Activated gamma-delta T cell treated with anti-CD3 and anti-CD28 coated beads, Interleukin-2, amount 50 U/mL, for 16 hours (primary cell): ENCODE results near the gene TCF7L2.

Source experiments
- DNase-seq: peaks from one replicate; pipeline ENCODE4 v3.0.0-alpha.2; 2020; ENCODE audit warnings: low read depth

Gene TCF7L2

DNA sequence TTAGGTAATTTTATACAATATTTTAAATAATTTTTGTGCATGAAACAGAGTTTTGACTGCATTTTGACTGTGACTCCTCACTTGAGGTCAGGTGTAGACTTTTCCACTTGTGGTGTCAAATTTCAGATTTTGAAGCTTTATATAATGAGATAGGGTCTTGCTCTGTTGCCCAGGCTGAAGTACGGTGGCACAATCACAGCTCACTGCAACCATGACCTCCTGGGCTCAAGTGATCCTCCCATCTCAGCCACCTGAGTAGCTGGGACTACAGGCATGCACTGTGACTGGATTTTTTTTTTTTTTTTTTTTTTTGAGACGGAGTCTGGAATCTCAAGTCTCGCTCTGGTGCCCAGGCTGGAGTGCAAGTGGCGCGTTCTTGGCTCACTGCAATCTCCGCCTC lies 74.9 kb downstream of the TCF7L2 start:
- no peak for DNase-seq

DNA sequence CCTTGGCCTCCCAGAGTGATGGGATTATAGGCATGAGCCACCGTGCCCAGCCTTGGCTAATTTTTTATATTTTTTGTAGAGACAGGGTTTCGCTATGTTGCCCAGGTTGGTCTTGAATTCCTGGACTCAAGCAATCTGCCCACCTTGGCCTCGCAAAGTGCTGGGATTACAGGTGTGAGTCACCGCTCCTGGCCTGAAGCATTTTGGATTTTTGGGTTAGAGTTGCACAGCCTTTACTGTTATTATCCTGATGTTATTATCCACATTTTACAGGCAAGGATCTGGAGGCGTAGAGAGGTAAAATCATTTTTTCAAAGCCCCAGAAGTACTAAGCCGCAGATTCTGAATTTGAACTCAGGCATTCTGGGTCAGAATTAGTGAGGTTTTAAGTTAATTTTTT lies 75.4 kb downstream of the TCF7L2 start:
- no peak for DNase-seq

DNA sequence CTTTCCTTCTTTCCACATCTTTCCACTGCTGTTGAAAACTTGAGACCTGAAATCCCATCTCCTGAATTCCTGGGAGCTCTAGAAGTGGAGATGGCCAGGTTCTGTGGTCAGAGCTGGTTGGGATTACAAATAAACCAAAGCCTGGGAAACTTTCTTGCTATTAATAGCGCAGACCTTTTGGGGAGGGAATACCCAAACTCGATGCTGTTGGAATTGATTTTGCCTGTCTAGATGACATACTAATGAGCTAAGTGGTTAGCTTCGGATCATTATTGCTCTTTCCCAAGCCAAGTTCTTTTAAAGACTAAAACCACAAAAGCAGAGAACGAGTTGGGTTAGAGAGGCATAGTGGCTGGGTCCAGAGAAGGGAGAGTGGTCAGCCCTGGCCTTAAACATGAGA lies 76.6 kb downstream of the TCF7L2 start:
- DNase-seq, result no peak

DNA sequence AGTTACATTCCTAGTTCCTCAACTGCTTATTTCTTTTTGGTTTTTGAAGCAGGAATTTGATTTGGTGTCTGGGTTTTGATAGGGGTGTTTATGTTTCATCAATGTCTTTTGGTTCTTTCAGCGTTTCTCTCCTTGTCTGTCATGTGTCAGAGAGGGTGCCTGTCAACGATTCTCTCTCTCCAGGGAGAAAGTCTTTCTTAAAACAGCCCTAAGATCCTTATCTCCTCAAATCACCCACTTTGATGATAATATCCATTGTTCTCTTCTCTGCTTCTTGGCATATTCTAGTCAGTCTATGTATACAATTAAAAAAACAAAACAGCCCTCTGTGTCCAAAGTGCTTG lies 77.2 kb downstream of the TCF7L2 start:
- DNase-seq, result no peak

DNA sequence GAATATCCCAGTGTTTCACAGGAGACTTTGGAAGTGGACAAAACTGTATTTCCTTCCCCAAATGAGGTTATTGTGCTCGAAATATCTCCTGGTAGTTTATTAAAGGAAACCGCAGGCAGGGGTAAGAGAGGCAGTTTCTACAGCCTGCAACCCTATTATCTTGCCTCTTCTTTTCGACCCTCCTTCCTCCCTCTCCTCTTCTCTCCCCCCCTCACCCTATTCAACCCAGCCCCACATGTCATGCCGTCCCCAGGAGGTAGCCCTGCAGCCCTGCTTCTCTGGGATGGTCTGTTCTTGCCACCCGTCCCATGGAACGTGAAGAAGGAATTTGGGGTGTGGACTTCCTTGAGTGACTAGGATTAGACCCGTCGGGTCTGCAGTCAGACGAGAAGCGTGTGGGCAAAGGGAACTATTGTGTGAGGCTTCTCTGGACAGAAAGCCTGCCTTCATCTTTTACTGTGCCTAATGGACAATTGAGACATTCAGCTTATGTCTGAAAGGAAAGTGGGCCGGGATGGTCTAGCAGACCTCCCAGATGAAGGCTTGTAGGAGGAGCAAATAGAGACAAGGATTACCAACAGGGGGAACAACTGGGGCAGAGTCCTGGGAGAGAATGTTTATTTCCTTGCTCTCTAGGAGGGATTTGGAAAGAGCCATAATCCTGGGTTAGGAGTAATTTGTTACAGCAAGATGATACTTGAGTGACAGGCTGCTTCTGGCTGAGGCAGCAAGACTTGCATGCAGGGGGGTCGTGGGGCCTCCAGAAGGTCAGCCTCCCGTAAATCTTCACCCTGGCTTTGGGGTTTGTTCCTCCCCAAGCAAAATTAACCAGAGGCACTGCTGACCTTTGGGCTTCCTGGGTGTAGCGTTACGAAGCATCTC lies 77.8 kb downstream of the TCF7L2 start:
- no peak for DNase-seq

DNA sequence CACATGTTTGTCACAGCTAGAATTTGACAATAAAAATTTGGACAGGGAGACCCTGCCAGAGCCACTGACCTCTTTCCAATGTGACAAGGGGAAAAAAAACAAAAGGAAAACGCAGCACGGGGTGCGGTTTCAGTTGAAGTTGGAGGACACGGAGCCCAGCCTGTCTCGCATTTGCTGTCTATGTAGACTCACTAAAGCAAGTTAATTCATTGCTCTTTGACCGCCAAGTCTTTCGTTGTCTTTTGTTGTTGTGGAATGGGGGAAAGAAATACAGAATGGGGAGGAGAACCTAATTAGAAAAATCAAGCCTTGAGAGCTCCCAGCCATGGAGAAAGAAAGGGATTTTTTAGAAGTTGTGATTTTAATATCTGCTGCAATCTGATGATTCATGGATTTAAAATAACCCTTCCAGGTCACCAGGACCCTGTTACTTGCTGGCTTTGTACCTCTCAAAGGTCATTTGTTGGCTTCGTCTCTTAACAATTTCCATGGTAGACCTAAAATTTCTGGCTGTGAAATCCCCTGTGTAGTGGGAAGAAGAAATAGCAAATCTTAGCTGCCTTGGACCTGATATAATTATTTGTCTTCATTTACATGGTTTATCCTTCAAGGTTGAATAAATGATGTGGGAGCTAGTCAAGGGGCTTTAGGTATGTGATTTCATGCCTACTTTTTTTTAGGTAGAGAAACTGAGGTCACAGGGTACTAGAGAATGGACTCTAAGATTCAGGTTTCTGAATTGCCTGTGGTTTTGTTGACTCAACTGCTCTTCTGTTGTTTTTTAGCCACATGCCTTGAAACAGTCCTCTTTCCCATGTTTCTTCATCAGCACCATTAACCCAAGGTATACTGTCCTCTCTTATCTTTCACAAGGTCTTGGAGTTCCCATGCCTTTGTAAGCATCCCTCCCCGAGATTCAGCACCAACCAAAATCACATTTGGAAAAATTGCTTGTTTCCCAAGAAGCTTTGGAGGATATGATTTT lies 78.7 kb downstream of the TCF7L2 start:
- no peak for DNase-seq

DNA sequence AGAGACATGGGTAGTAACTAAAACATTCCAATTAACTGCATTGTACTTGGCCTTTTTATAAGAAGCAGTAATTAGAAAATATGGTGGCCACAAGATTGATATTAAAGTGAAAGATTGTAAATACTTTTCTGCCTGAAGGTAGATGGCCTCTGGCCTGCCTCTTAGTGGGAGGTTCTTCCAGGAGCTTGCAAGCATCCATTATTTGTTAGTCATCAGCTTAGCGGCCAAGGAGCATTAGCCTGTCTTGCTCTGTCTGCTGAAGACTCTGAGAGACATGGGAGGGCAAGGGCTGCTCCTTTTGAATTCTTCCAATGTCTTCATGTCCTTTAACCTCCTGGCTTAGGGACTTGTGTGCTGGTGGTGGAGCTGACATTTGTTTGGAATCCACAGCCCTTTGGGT lies 80.4 kb downstream of the TCF7L2 start:
- DNase-seq, result no peak

DNA sequence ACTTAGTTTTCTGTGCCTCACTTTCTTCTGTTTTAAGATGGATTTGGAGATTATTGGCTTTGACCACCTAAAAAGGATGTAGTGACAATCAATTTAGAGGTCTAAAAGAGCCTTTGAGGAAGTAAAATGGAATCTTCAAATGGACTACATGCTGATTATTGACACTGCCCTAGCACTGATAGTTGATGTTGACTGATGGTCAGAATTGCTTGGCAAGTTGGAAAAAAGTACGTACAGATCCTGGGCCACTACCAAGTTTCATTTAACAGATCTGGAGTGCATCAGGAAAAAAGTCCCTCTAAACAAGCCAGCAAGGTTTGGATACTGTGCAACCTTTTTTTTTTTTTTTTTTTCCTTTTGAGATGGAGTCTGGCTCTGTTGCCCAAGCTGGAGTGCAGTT lies 81.1 kb downstream of the TCF7L2 start:
- DNase-seq, result no peak

DNA sequence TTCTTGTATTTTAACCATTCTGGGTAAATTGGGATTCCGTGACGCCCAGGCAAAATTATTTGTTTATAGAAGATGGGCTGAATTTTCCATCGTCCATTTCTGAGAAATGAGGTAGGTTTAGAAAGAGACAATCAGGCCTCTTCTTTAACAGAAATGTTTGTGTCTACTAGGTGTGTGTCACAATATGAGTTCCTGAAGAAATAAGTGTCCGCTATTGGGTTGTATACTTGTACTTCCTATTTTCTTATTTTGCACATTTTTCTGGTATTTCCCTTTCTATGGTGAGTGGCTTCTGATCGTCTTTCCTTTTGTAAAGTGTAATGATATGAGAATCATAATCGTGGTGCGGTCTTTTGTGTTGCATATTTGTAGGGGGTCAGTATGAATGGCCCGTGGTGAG lies 83.9 kb downstream of the TCF7L2 start:
- no peak for DNase-seq

DNA sequence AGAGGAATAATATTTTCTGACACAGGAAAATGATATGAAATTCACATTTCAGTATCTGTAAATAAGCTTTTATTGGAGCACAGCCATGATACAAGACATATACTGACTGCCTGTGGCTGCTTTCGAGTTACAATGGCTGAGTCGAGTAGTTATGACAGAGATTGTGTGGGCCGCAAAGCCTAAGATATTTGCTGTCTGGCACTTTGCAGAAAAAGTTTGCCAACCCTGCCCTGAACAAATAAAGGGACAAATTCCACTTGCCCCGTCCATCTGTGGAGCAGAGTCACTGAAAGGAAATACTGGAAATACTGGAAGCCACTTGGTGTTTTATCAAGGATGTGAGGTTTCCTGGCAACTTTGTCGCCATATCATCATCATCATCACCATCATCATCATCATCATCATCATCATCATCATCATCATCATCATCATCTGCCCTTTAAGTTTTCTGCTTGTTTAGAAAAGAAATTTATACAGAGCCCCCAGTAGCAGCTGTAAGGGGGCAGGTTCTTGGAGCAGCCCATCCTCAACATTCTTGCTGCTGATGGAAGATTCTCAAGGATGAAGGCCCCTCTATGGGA lies 85.8 kb downstream of the TCF7L2 start:
- no peak for DNase-seq

DNA sequence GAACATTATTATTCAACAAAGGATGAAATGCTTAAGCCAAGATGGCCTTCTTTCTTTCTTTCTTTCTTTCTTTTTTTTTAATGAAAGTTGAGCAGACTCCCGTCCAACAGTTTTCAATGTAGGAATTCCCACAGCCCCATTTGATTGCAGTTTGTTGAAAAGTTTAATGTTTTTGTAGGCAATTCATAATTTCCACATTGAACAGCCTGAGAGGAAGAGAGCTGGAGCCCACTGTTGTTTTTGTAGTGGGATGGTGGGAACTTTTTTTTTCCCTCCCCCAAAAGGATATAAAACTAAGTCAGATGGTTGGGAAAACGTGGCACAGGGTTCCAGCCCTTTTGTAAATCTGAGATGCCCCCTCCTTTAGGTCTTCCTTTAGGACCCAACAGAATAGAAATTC lies 86.6 kb downstream of the TCF7L2 start:
- no peak for DNase-seq

DNA sequence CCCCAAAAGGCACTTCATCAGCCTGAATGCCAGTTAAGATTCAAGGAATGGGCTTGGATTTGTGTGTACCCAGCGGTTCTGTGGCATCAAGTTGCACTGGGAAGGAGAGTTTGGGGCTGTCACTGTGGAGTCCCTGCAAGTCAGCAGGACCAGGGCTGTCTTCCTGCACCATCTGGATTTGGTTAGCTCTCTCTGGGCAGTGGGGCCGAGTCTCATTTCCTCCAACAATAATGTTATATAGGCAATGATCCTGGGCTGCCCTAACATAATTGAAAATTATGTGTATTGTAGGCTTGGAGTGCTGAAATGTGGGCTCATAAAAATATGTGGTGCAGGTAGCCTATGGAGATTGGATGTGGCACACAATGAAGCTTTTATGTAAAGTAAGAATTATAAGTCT lies 87.2 kb downstream of the TCF7L2 start:
- DNase-seq, result no peak

DNA sequence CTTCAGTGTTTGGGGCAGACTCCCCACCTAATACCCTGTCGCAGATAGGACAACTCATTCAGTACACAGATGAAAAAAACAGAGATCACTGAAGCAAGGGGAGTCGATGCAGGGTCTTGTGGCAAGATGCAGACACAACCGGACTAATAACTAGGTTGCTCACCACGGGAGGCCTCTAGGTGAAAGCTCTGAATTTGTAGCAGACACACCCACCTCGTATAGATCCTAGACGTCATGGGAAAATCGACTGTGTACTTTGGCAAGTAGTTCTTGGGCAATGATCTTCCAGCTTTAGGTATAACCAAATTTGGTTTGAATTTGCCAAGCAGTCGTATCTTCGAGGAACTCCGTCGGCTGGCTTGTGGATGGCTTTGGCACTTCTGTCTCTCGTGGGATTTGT lies 88.1 kb downstream of the TCF7L2 start:
- DNase-seq, result no peak

DNA sequence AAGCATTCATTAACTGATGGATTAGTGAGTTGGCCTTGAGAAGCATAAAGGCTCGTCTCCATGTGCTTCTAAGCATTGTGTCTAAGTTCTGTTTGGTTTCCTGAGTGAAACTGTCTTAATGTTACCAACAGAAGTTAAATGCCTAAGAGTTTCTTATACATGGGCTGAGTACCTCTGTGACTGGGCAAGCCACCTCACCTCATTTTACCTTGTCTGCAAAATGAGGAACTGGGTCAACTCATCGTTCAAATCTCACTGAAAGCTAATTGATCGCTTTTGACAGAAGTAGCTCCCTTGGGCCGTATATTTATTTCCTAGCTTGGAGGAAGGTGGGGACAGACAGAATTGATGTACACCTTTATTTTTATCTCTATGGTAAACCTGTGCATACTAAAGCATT lies 88.9 kb downstream of the TCF7L2 start:
- DNase-seq, result no peak

DNA sequence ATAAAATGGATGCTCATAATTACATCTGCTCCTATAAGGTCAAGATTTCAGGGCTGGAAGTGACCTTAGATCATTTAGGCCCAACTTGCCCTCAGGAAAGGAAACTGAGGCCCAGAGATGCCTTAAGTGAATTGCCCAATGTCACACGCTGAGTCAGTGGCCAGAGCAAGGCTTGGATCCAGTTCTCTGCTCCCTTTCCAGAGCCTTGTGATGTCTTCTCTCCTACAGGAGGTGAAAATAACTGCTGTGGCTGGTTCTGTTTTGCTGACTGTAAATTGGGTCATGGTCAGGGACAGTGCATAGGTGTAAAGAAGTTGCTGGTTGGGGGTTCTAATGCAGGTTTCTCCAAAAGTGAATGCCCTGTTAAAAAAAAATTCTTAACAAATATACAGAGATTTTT lies 91.3 kb downstream of the TCF7L2 start:
- DNase-seq, result no peak

DNA sequence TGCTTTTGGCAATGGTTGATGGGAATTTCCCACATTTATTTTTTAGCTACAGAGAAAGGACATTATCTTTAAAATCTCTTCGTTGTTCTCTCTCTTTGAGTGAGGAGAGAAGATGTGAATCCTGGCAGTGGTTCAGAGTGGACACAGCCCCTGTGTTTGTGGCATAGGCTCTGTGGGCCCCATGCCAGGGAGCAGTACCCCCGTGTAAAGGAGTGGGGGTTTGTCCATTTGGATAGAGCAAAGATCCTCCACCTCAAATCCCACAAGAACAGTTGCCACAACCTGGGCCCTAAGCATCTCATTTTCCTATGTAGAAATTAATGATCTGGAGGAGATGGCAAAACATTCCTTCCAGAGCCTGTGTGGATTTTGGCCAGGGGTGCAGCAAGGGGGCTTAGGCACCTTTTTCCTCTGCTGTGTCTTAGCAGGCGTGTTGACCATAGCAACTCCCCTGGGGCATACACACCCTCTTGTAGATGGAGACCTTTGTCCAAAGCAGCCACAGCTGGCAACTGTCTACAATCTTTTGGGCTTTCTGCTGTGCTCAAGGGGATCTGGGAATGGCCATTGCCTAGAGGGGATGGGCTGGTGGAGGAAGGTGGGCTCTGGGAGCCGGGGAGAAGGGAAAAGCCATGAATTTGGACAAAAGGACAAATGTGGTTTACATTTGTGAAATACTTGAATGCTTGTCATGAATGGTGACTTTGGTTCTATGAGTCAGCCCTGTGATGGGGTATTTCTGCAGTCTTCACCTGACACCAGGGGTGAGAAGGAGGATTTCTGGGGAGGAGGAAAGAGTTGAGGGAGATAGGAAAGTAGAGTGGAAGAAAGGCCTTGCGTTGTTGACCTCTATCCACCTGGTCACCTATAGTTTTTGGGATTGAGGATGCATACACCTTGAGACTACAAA lies 92.0 kb downstream of the TCF7L2 start:
- DNase-seq, result no peak

DNA sequence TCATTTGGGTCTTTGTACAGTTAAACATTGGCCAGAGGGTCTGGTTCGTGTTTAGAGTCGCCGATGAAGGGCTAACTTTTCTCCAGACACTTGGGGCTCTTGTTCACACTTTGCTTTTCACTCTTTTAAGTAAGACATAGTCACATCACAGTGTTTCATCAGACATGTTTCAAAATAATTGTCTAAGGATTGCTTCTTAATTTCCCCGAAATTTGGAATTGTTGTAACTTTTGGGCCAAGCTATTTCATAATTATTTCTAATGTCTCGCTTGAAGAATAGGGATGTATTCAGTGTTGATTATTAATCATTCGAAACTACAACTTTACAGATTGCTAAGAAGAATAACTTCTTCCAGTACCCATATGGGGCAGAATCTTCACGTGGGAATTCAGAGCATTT lies 92.8 kb downstream of the TCF7L2 start:
- no peak for DNase-seq

DNA sequence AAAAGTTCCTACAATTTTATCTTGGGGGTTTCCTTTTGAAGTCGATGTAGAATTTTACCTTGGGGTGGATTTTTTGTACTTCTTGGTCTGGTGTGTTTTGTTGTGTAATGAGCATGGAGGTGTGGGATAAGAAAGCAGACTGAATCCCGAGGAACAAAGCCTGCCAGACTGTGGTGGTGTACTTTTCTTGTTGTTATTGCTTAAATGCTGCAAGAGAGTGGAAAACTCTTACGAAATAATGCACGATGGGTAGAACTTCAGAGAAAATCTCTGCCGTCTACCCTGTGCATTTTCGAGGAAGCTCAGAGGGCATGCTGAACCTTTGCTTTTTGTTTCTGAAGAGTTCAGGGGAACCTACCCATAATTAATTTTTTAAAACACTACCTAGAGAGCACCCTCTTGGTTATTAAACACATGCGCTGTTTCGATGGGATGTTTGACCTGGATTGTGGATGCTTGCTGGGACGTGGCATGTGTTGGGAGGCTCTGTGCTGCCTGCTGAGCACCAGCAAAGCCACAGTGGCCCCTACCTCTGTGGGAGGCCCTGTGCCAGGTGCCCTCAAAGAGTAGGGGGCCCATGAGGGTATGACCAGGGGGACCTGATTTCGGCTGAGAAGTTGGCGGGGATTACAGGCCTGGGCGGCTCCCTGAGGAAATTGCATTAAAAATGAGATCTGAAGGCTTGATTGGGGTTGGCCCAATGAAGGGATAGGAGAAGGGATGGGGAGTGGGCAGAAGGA lies 94.1 kb downstream of the TCF7L2 start:
- no peak for DNase-seq

DNA sequence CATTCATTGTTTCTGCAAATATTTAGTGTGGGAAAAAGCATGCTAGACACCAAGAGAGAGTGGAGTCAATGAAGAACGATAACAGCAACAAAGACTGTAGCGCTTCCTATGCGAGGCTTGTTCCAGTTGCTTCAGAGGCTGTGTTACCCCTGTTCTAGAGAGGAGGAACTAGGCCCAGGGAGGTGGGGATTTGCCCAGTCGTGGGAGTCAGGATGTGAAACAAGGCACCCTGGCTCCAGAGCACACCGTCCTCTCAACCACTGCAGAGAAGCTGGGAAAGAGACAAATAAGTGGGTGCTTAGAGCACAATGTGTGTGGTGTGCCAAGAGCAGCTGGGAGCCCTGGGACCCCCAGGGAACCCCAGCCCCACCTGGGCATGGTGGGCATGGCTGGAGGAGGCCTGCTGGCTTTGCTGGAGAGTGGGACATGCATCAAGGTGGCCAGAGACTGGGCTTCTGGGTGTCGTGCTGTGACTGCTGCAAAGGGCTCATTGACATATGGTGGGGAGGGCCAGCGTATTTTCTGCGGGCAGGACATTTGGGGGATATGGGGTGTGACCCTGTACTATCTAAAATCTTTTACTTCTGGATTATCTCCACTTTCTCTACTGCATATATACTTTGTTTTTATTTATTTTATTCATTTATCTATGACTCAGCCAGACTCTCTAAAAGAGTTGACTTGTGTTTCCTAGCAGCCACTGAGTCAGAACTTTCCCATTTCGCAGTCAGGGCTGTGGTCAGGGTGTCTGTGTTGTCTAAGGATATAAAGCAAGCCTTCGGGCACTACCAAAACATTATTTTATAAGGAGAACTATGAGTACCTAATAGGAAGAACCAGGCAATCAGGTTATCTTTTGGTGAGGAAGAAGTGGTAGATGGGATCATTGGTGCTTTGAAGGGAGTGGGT lies 95.4 kb downstream of the TCF7L2 start:
- no peak for DNase-seq

DNA sequence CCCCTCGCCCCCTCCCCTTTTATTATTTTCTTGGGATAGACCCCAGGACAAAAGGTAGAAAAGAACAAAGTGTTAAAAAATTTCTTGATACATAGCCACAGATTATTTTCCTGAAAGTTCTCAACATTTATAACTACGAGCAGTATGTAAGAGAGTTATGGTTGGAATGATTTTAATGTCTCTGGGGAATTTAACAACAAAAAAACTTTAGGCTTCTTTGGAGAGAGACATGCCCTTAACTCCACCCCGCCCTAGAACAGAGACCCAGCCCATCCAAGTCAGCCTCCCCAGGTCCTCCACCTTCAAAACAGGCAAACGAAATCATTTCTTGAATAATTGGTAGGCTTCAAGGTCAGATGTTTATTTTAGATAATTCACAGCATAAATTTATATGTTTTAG lies 97.1 kb downstream of the TCF7L2 start:
- no peak for DNase-seq
